Measurements from ENCODE around the gene KCNK13.
A peak's percentile ranks its signal among the peaks of the same experiment; 100 is the strongest.

KCNK13 gene

DNA sequence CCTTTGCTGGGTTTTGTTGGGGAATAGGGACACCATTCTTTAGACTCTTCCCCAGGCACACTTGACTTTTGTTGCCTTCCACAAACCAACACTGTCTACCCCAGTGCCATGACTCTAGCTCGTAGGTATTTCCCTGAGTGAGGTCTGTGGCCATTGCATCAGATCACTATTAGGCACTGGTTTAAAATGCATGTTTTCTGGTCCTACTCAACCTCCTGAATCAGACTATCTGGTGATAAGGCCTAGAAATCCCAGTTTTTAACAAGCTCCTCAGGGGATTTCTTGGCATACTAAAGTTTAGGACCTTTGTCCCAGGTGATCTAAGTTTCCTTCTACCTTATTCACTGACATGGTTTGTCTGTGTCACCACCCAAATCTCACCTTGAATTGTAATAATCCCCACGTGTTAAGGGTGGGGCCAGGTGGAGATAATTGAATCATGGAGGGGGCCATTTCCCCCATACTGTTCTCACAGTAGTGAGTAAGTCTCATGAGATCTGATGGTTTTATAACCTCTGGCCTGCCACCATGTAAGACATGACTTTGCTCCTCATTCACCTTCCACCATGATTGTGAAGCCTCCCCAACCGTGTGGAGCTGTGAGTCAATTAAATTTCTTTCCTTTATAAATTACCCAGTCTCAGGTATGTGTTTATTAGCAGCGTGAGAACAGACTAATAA, 106.8 kb downstream of the KCNK13 start:
- DNase-seq (ENCODE audit: low read depth) = no peak
- H3K4me3 ChIP-seq (ENCODE audit: low read depth, low read length) = no peak overlapping the region
- TF ChIP-seq, protein P1, sequence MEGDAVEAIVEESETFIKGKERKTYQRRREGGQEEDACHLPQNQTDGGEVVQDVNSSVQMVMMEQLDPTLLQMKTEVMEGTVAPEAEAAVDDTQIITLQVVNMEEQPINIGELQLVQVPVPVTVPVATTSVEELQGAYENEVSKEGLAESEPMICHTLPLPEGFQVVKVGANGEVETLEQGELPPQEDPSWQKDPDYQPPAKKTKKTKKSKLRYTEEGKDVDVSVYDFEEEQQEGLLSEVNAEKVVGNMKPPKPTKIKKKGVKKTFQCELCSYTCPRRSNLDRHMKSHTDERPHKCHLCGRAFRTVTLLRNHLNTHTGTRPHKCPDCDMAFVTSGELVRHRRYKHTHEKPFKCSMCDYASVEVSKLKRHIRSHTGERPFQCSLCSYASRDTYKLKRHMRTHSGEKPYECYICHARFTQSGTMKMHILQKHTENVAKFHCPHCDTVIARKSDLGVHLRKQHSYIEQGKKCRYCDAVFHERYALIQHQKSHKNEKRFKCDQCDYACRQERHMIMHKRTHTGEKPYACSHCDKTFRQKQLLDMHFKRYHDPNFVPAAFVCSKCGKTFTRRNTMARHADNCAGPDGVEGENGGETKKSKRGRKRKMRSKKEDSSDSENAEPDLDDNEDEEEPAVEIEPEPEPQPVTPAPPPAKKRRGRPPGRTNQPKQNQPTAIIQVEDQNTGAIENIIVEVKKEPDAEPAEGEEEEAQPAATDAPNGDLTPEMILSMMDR (IDR thresholded peaks at IDR 0.05; ENCODE audit: control insufficient read depth, extremely low read depth, insufficient read depth) = no peak

DNA sequence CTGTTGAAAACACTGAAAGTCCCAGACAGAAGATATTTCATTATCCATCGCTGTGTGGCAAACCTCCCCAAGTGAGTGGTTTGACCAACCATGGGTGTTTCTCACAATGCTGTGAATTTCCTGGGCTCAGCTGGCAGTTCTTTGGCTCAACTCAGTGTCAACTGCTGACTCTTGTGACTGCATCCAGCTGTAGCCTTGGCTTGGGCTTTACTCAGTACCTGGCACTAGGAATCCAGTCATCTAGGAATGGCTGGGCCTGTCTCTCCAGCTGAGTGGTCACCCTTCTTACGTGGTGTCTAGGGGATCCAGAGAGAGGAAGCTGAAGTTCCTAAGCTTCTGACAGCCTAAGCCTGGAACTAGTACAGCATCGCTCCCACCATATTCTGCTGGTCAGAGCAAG, 113.8 kb downstream of the KCNK13 start:
- no peak overlapping the region for H3K4me3 ChIP-seq (ENCODE audit: low read depth, low read length)
- TF ChIP-seq, protein P1 (IDR thresholded peaks at IDR 0.05; ENCODE audit: control insufficient read depth, extremely low read depth, insufficient read depth) = no peak
- no peak for DNase-seq (ENCODE audit: low read depth)

DNA sequence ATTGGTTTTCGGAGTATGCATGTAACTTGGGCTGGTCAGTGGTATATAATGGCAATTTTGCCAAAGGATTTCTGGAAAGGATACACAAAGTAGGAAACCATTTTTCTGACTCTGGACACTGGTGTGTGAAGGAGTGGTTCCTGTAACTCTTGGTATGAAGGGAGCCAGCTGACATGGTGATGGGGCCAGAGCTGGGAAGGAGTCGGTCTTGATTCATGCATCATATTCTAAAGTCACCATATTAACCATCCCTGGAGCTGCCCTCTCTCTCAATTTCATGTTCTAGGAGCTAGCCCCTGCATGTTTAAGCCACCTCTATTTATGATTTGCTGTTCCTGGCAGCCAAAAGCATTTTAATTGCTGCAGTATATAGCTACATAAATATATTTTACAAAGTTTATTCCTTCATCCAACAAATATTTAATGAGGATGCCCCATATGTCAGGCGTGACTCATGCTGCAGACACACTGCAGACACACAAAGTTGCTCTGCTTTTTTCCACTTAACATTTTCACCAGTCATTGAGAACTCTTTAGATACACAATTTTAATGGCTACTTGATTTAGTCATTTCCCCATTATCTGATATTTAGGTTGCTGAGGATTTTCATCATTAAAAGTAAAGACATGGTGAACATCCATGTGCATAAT, 115.9 kb downstream of the KCNK13 start:
- H3K4me3 ChIP-seq (ENCODE audit: low read depth, low read length) = no peak overlapping the region
- DNase-seq (ENCODE audit: low read depth) = peak; percentile 7
- TF ChIP-seq, protein P1 (IDR thresholded peaks at IDR 0.05; ENCODE audit: control insufficient read depth, extremely low read depth, insufficient read depth) = no peak

DNA sequence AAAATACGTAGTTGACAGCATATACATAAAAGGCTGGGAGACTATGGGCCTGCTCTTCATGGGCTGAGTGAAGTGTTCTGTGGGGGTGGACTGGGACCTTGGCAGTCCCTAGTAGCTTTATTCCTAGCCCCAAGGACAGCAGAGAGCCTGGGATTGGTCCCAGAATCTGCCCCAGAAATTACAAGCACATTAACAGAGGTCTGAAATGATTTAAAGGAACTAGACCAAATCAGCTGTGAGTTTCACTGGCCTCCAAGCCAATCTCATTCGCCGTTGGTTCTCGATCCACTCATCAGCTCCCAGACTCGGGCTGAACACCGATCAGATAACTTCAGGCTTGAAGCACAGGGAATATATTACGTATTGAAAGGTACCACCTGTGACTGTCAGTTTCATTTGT, 117.6 kb downstream of the KCNK13 start:
- TF ChIP-seq, protein P1 (IDR thresholded peaks at IDR 0.05; ENCODE audit: control insufficient read depth, extremely low read depth, insufficient read depth) = no peak
- no peak overlapping the region for H3K4me3 ChIP-seq (ENCODE audit: low read depth, low read length)
- DNase-seq (ENCODE audit: low read depth) = no peak

DNA sequence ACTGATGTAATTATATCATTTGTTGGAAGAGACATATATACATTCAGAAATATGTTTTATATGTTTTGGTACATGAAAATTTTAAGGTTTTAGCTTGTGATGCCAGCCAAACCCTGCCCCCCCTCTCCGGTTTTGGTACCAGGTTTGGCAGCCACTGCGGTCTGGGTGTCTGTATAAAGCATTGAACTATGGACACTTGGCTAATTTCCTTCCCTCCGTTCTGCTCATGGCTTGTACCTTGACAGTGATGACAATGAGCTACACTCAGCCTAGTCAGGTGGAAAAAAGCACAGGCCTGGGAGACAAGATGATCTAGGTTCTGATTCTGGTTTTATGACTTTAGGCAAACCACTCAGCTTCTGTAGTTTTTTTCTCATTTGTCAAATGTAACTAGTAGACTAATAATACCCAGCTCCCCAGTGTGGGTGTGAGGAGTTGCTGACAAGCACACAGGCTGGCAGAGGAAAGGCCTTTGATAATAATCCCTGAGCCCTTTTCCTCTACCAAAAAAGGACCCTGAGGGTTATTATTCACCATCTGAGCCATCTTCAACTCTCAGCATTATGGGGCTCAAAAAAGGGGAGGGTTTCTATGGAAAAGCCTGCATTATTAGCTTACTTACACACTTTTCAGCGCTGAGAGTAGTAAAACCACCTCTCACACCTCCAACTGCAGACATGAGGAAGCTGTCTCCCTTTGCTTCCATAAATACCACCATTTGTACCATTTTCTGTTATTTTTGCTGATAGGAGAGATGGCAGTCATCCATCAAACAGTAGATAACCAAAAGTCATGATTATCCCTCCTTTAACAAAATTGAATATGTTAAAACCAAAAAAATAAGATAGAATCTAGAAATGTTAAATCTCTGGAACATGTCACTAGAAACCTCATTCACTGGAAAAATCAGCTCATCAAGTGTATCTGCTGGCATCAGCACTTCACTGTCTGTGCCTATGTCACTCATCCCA, 118.3 kb downstream of the KCNK13 start:
- H3K4me3 ChIP-seq (ENCODE audit: low read depth, low read length) = no peak overlapping the region
- TF ChIP-seq, protein P1 (IDR thresholded peaks at IDR 0.05; ENCODE audit: control insufficient read depth, extremely low read depth, insufficient read depth) = no peak
- no peak for DNase-seq (ENCODE audit: low read depth)

DNA sequence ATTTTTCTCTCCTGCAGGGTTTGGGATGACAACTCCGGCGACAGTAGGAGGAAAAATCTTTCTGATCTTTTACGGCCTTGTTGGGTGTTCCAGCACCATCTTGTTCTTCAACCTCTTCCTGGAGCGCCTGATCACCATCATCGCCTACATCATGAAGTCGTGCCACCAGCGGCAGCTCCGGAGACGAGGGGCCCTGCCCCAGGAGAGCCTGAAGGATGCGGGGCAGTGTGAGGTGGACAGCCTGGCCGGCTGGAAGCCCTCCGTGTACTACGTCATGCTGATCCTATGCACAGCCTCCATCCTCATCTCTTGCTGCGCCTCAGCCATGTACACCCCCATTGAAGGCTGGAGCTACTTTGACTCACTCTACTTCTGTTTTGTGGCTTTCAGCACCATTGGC, 122.3 kb downstream of the KCNK13 start:
- DNase-seq (ENCODE audit: low read depth) = no peak
- TF ChIP-seq, protein P1 (IDR thresholded peaks at IDR 0.05; ENCODE audit: control insufficient read depth, extremely low read depth, insufficient read depth) = no peak
- no peak overlapping the region for H3K4me3 ChIP-seq (ENCODE audit: low read depth, low read length)
